HepG2 (cell line): ENCODE data around the gene VPS13D.

Experiments
- JUNB ChIP-seq: sonication (generic); formaldehyde crosslinking; IDR thresholded peaks from 2 replicates; pipeline ENCODE4 v1.8.0; 2022; ENCODE audit warnings: missing genetic modification reagents, mild to moderate bottlenecking, borderline replicate concordance
- PHF21A ChIP-seq: sonication (generic); formaldehyde crosslinking; IDR thresholded peaks from 2 replicates; pipeline ENCODE4 v1.5.0; 2020; ENCODE audit warnings: mild to moderate bottlenecking, missing genetic modification reagents
- RAD21 ChIP-seq: fragments of 450-650 bp; formaldehyde crosslinking; IDR thresholded peaks from 2 replicates; pipeline ENCODE4 v1.5.0; 2020; ENCODE audit warnings: mild to moderate bottlenecking
- SNAPC2 ChIP-seq: sonication (generic); formaldehyde crosslinking; IDR thresholded peaks from 2 replicates; pipeline ENCODE4 v1.8.1; 2022; ENCODE audit warnings: mild to moderate bottlenecking, missing genetic modification reagents
- SRSF1 ChIP-seq: fragments of 200-400 bp; formaldehyde crosslinking; optimal IDR thresholded peaks from 2 replicates; pipeline ENCODE3; 2017; ENCODE audit warnings: mild to moderate bottlenecking, low read depth, low read length, moderate library complexity
- ZNF354B ChIP-seq: sonication (generic); formaldehyde crosslinking; IDR thresholded peaks from 2 replicates; pipeline ENCODE4 v1.8.0; 2022; ENCODE audit warnings: mild to moderate bottlenecking, missing genetic modification reagents
- ZNF83 ChIP-seq: sonication (generic); formaldehyde crosslinking; IDR thresholded peaks from 2 replicates; pipeline ENCODE4 v1.4.0; 2020; ENCODE audit warnings: missing genetic modification reagents, mild to moderate bottlenecking, borderline replicate concordance
- TF ChIP-seq, protein P1 (sequence below), 2 experiments: sonication (generic) in 1 of 2; formaldehyde crosslinking in 1 of 2; IDR thresholded peaks; 2 replicates each; pipeline versions ENCODE4 v1.5.1 to v1.6.1; 2011 to 2020; ENCODE audit warnings: borderline replicate concordance in 1 of 2, low read depth in 1 of 2, low read length in 1 of 2, mild to moderate bottlenecking in 1 of 2, missing genetic modification reagents in 1 of 2, moderate library complexity in 1 of 2
- TF ChIP-seq, protein P2 (sequence below): sonication (generic); formaldehyde crosslinking; IDR thresholded peaks from 2 replicates; pipeline ENCODE4 v1.5.0; 2020; ENCODE audit warnings: mild to moderate bottlenecking, missing genetic modification reagents, moderate library complexity
- TF ChIP-seq, protein P3 (sequence below): sonication (generic); formaldehyde crosslinking; IDR thresholded peaks from 2 replicates; pipeline ENCODE4 v1.4.0; 2020; ENCODE audit warnings: missing genetic modification reagents

DNA sequence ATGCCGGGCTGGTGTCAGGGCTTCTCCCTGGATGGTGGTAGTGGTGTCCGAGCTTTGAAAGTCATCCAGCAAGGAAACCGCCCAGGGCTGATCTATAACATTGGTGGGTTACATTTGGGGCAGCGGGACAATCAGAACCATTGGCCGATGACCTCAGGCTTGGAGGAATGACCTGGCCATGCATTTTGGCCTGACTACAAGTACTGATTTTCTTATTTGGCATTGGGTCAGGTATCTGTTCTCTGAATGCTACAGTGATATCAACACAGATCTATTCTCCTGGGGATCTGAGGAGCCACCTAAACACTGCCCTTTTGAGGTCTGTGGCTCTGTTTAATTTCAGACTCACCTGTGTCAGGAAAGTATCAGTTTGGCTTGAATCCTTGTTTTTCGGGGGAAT is 128.7 kb downstream of the VPS13D start:
- TF ChIP-seq, protein P1, sequence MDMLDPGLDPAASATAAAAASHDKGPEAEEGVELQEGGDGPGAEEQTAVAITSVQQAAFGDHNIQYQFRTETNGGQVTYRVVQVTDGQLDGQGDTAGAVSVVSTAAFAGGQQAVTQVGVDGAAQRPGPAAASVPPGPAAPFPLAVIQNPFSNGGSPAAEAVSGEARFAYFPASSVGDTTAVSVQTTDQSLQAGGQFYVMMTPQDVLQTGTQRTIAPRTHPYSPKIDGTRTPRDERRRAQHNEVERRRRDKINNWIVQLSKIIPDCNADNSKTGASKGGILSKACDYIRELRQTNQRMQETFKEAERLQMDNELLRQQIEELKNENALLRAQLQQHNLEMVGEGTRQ (IDR thresholded peaks at IDR 0.05; ENCODE audit: low read depth, low read length), result no peak
- TF ChIP-seq, protein P1 (CRISPR knock-in tag; IDR thresholded peaks at IDR 0.05; ENCODE audit: borderline replicate concordance), result no peak
- TF ChIP-seq, protein P2, sequence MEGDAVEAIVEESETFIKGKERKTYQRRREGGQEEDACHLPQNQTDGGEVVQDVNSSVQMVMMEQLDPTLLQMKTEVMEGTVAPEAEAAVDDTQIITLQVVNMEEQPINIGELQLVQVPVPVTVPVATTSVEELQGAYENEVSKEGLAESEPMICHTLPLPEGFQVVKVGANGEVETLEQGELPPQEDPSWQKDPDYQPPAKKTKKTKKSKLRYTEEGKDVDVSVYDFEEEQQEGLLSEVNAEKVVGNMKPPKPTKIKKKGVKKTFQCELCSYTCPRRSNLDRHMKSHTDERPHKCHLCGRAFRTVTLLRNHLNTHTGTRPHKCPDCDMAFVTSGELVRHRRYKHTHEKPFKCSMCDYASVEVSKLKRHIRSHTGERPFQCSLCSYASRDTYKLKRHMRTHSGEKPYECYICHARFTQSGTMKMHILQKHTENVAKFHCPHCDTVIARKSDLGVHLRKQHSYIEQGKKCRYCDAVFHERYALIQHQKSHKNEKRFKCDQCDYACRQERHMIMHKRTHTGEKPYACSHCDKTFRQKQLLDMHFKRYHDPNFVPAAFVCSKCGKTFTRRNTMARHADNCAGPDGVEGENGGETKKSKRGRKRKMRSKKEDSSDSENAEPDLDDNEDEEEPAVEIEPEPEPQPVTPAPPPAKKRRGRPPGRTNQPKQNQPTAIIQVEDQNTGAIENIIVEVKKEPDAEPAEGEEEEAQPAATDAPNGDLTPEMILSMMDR, result no peak
- no peak for TF ChIP-seq ZNF83 (CRISPR knock-in tag)
- TF ChIP-seq SRSF1, result no peak
- no peak for TF ChIP-seq RAD21 (CRISPR knock-in tag)
- TF ChIP-seq JUNB (CRISPR knock-in tag), result no peak
- no peak for TF ChIP-seq PHF21A (CRISPR knock-in tag)
- TF ChIP-seq, protein P3, sequence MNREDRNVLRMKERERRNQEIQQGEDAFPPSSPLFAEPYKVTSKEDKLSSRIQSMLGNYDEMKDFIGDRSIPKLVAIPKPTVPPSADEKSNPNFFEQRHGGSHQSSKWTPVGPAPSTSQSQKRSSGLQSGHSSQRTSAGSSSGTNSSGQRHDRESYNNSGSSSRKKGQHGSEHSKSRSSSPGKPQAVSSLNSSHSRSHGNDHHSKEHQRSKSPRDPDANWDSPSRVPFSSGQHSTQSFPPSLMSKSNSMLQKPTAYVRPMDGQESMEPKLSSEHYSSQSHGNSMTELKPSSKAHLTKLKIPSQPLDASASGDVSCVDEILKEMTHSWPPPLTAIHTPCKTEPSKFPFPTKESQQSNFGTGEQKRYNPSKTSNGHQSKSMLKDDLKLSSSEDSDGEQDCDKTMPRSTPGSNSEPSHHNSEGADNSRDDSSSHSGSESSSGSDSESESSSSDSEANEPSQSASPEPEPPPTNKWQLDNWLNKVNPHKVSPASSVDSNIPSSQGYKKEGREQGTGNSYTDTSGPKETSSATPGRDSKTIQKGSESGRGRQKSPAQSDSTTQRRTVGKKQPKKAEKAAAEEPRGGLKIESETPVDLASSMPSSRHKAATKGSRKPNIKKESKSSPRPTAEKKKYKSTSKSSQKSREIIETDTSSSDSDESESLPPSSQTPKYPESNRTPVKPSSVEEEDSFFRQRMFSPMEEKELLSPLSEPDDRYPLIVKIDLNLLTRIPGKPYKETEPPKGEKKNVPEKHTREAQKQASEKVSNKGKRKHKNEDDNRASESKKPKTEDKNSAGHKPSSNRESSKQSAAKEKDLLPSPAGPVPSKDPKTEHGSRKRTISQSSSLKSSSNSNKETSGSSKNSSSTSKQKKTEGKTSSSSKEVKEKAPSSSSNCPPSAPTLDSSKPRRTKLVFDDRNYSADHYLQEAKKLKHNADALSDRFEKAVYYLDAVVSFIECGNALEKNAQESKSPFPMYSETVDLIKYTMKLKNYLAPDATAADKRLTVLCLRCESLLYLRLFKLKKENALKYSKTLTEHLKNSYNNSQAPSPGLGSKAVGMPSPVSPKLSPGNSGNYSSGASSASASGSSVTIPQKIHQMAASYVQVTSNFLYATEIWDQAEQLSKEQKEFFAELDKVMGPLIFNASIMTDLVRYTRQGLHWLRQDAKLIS, result no peak
- TF ChIP-seq SNAPC2 (CRISPR knock-in tag), result no peak
- no peak for TF ChIP-seq ZNF354B
